ENCODE measurements around the gene ZNF488.

Gene ZNF488

DNA sequence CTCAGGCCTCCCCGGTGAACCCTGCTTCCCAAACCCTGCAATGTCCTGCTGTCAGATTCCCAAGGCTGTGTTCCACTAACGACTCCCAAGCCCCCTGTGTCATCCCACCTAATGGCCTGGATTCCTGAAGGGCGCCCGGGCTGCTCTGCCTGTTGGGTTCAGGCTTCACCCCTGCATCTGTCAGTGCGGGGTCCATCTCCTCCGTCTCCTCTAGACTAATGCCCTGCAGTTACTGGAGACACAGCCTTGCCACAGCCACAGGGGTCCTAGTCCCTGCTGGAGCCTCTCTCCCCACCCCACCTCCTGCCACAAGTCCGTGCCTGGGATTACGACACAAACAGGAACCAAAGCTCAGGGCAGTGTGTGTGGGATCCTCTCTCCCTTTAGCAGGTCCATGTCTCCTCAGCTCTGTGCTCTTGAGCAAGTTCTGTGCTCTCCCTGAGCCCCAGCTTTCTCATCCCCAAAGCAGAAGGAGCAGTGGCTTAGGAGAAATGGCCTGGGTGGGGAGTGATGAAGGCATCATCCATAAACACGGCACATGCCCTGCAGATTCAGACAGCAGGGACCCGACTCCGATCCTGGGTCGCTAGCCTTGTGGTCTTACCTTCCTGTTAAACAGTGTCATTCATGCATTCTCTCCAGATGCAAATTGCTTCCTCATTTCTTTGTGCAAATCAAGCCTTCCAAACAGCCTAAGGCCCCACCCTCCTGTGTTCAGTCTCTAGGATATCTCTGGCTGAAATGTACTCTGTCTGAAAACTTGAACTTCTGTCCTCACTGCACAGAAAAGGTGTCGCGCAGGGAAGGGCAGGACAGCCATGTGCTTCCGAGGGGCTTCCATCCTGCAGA is 44.1 kb downstream of the ZNF488 start:
- Histone ChIP-seq H3K36me3 (ENCODE audit: insufficient read depth, low read length) (no peaks in the 10 kb centered on the region), H2AFZ (ENCODE audit: low read length) (no peak overlapping the region), H3K4me1 (ENCODE audit: insufficient read depth, low read length, poor library complexity, severe bottlenecking) (no peaks in the 10 kb centered on the region), H3F3A (ENCODE audit: low read depth) (no peaks in the 10 kb centered on the region), H3K27me3 (ENCODE audit: insufficient read depth, low read length, poor library complexity, severe bottlenecking) (no peaks in the 10 kb centered on the region), H3K79me2 (ENCODE audit: insufficient read depth, low read length) (no peaks in the 10 kb centered on the region), H4K20me1 (ENCODE audit: insufficient read depth, low read length, poor library complexity, severe bottlenecking) (no peaks in the 10 kb centered on the region), H3K9ac (ENCODE audit: low read depth, low read length, poor library complexity, severe bottlenecking) (no peak overlapping the region), H3K9me2 (replicated peaks; ENCODE audit: low read depth, low read length) (no peaks in the 10 kb centered on the region), H3K4me2 (ENCODE audit: low read depth, low read length, poor library complexity, severe bottlenecking) (no peak overlapping the region), H3K9me3 (ENCODE audit: insufficient read depth, low read depth, low read length) (no peaks in the 10 kb centered on the region), H3K4me3 (ENCODE audit: low read length, poor library complexity, severe bottlenecking) (no peak overlapping the region)
- TF ChIP-seq, protein P1, sequence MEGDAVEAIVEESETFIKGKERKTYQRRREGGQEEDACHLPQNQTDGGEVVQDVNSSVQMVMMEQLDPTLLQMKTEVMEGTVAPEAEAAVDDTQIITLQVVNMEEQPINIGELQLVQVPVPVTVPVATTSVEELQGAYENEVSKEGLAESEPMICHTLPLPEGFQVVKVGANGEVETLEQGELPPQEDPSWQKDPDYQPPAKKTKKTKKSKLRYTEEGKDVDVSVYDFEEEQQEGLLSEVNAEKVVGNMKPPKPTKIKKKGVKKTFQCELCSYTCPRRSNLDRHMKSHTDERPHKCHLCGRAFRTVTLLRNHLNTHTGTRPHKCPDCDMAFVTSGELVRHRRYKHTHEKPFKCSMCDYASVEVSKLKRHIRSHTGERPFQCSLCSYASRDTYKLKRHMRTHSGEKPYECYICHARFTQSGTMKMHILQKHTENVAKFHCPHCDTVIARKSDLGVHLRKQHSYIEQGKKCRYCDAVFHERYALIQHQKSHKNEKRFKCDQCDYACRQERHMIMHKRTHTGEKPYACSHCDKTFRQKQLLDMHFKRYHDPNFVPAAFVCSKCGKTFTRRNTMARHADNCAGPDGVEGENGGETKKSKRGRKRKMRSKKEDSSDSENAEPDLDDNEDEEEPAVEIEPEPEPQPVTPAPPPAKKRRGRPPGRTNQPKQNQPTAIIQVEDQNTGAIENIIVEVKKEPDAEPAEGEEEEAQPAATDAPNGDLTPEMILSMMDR (conservative IDR thresholded peaks at IDR 0.05; ENCODE audit: low read length), result no peak
- no peak for TF ChIP-seq EZH2phosphoT487 (IDR thresholded peaks at IDR 0.05; ENCODE audit: borderline replicate concordance)

DNA sequence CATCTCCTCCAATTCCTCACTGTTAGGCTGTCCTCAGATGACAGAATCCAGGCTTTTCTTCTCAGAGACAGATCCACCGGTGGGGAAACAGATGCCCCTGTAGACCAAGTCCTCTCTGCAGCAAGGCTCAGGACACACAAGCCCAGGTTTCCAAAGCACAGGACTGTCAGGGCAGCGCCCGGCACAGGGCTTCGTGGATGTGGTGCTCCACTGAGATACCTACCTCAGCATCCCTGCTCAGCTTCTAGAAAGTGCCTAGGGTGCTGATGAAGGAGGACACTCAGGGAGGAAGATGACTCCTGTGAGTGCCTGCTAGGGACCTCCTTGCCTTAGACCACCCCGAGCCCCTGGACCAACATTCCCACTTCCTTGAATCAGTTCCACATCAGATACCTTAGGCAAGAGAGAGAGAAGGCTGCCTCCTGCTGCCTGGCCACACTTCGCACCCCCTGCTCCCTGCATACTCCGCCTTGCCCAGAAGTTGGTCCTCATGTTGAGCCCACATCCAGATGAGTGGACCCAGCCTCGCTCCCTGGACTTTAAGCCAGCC is 44.8 kb downstream of the ZNF488 start:
- no peak overlapping the region for H3K4me2 ChIP-seq (ENCODE audit: low read depth, low read length, poor library complexity, severe bottlenecking)
- H3K9me3 ChIP-seq (ENCODE audit: insufficient read depth, low read depth, low read length), result no peaks in the 10 kb centered on the region
- no peaks in the 10 kb centered on the region for H3K79me2 ChIP-seq (ENCODE audit: insufficient read depth, low read length)
- H3K4me1 ChIP-seq (ENCODE audit: insufficient read depth, low read length, poor library complexity, severe bottlenecking), result no peaks in the 10 kb centered on the region
- H3K4me3 ChIP-seq (ENCODE audit: low read length, poor library complexity, severe bottlenecking), result no peak overlapping the region
- H3K9ac ChIP-seq (ENCODE audit: low read depth, low read length, poor library complexity, severe bottlenecking), result no peak overlapping the region
- H3F3A ChIP-seq (ENCODE audit: low read depth), result no peaks in the 10 kb centered on the region
- H3K9me2 ChIP-seq (replicated peaks; ENCODE audit: low read depth, low read length), result no peaks in the 10 kb centered on the region
- H3K27me3 ChIP-seq (ENCODE audit: insufficient read depth, low read length, poor library complexity, severe bottlenecking), result no peaks in the 10 kb centered on the region
- H2AFZ ChIP-seq (ENCODE audit: low read length), result no peak overlapping the region
- no peaks in the 10 kb centered on the region for H4K20me1 ChIP-seq (ENCODE audit: insufficient read depth, low read length, poor library complexity, severe bottlenecking)
- H3K36me3 ChIP-seq (ENCODE audit: insufficient read depth, low read length), result no peaks in the 10 kb centered on the region
- TF ChIP-seq, protein P1 (conservative IDR thresholded peaks at IDR 0.05; ENCODE audit: low read length), result no peak
- no peak for TF ChIP-seq EZH2phosphoT487 (IDR thresholded peaks at IDR 0.05; ENCODE audit: borderline replicate concordance)

DNA sequence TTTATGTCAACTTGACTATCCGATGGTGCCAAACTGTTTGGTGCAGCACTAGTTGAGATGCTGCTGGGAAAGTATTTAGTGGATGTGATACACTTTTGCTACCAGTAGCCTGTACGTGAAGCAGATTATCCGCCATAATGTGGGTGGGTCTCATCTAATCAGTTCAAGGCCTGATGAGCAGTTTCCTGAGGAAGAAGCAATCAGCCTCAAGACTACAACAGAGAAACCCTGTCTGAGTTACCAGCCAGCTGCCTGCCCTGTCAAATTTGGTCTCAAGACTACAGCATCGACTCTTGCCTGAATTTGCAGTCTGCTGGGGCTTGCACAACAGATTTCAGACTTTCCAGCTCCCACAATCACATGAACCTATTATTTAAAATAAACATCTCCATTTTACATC is 46.8 kb downstream of the ZNF488 start:
- Histone ChIP-seq H4K20me1 (ENCODE audit: insufficient read depth, low read length, poor library complexity, severe bottlenecking) (no peaks in the 10 kb centered on the region), H3K79me2 (ENCODE audit: insufficient read depth, low read length) (no peaks in the 10 kb centered on the region), H3K9me2 (replicated peaks; ENCODE audit: low read depth, low read length) (no peaks in the 10 kb centered on the region), H3K4me2 (ENCODE audit: low read depth, low read length, poor library complexity, severe bottlenecking) (no peak overlapping the region), H3K36me3 (ENCODE audit: insufficient read depth, low read length) (no peaks in the 10 kb centered on the region), H3K9ac (ENCODE audit: low read depth, low read length, poor library complexity, severe bottlenecking) (no peak overlapping the region), H3K27me3 (ENCODE audit: insufficient read depth, low read length, poor library complexity, severe bottlenecking) (no peaks in the 10 kb centered on the region), H3K9me3 (ENCODE audit: insufficient read depth, low read depth, low read length) (no peaks in the 10 kb centered on the region), H2AFZ (ENCODE audit: low read length) (no peak overlapping the region), H3K4me1 (ENCODE audit: insufficient read depth, low read length, poor library complexity, severe bottlenecking) (no peaks in the 10 kb centered on the region), H3F3A (ENCODE audit: low read depth) (no peaks in the 10 kb centered on the region), H3K4me3 (ENCODE audit: low read length, poor library complexity, severe bottlenecking) (no peak overlapping the region)
- TF ChIP-seq, protein P1 (conservative IDR thresholded peaks at IDR 0.05; ENCODE audit: low read length), result no peak
- no peak for TF ChIP-seq EZH2phosphoT487 (IDR thresholded peaks at IDR 0.05; ENCODE audit: borderline replicate concordance)

Data from Loucy (cell line).